Glutamatergic neuron (in vitro differentiated cells): ENCODE measurements around the gene PAM16. TPM values are rescaled to one million over a fixed set of nuclear protein-coding genes. Genes with fewer than 3 reads are reported as not detected.

Source experiments
- DNase-seq: peaks from one replicate; pipeline ENCODE4 v3.0.0; 2022
- H3K27ac Mint-ChIP-seq: one replicate; pipeline ENCODE4 v1.8.0; 2020; ENCODE audit warnings: mild to moderate bottlenecking, mixed read lengths, inconsistent platforms; ENCODE audit not compliant: unreplicated experiment
- H3K27me3 Mint-ChIP-seq: one replicate; pipeline ENCODE4 v1.8.0; 2020; ENCODE audit warnings: mild to moderate bottlenecking, moderate library complexity, mixed read lengths, inconsistent platforms; ENCODE audit not compliant: unreplicated experiment
- H3K36me3 Mint-ChIP-seq: one replicate; pipeline ENCODE4 v1.8.0; 2020; ENCODE audit warnings: mild to moderate bottlenecking, mixed read lengths, inconsistent platforms; ENCODE audit not compliant: unreplicated experiment
- H3K4me1 Mint-ChIP-seq: one replicate; pipeline ENCODE4 v1.8.0; 2020; ENCODE audit warnings: mild to moderate bottlenecking, low read depth, mixed read lengths, inconsistent platforms; ENCODE audit not compliant: unreplicated experiment
- H3K4me3 Mint-ChIP-seq: one replicate; pipeline ENCODE4 v1.8.0; 2020; ENCODE audit warnings: mild to moderate bottlenecking, mixed read lengths, inconsistent platforms; ENCODE audit not compliant: unreplicated experiment
- H3K9me3 Mint-ChIP-seq: one replicate; pipeline ENCODE4 v1.8.0; 2020; ENCODE audit warnings: mild to moderate bottlenecking, moderate library complexity, mixed read lengths, inconsistent platforms; ENCODE audit not compliant: unreplicated experiment
- total RNA-seq: library from RNA; stranded (reverse); fragmentation: NEBNext Ultra II Directional; extraction: Animal tissue kit (Norgen Biotek cat#: 25700); gene quantifications from one replicate; pipeline ENCODE4 v1.2.1, GENCODE V29; 2021; ENCODE audit not compliant: unreplicated experiment
- TF ChIP-seq, protein P1 (sequence below): fragments of 200-600 bp; sonication (generic); IDR thresholded peaks from one replicate; pipeline ENCODE4 v1.5.0; 2021; ENCODE audit not compliant: partially characterized antibody, unreplicated experiment

The PAM16 gene
- total RNA-seq, 1 donor from 2014 or later = 33.1 TPM

DNA sequence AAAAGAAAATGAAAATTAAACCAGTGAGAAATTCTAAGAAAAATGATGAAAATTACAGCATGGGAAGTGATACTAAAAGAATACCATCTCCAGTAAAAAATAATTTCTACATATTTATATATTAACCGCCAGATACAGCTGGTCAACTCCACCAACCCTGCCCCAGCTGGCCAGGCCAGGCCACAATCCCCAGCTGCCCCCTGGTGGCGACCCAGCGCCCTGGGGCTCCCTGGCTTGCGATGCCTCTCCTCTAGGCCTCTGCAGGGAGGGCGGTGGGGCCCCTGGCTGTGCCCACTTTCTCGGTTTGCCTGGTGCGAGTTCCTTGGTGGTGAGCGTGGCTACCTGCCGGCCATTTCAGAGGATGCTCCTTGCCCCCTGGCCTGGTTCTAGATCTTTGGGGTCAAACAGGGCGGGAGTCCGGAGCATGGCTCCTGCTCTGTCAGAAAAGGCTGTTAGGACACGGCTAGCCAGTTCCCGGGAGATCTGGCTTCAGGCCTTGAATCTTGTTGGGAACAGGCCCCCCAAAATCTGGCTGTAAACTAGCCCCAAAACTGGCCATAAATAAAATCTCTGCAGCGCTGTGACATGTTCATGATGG, 20.7 kb downstream of the PAM16 start:
- no peak overlapping the region for H3K4me3 Mint-ChIP-seq
- no peaks in the 10 kb centered on the region for H3K36me3 Mint-ChIP-seq
- peak; percentile 94 for DNase-seq
- peaks cover 1% of the 10 kb centered on the region for H3K9me3 Mint-ChIP-seq
- no peak overlapping the region for H3K27ac Mint-ChIP-seq
- H3K27me3 Mint-ChIP-seq = peaks cover 4% of the 10 kb centered on the region
- TF ChIP-seq, protein P1, sequence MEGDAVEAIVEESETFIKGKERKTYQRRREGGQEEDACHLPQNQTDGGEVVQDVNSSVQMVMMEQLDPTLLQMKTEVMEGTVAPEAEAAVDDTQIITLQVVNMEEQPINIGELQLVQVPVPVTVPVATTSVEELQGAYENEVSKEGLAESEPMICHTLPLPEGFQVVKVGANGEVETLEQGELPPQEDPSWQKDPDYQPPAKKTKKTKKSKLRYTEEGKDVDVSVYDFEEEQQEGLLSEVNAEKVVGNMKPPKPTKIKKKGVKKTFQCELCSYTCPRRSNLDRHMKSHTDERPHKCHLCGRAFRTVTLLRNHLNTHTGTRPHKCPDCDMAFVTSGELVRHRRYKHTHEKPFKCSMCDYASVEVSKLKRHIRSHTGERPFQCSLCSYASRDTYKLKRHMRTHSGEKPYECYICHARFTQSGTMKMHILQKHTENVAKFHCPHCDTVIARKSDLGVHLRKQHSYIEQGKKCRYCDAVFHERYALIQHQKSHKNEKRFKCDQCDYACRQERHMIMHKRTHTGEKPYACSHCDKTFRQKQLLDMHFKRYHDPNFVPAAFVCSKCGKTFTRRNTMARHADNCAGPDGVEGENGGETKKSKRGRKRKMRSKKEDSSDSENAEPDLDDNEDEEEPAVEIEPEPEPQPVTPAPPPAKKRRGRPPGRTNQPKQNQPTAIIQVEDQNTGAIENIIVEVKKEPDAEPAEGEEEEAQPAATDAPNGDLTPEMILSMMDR = peak; percentile 95
- peaks cover 6% of the 10 kb centered on the region for H3K4me1 Mint-ChIP-seq

DNA sequence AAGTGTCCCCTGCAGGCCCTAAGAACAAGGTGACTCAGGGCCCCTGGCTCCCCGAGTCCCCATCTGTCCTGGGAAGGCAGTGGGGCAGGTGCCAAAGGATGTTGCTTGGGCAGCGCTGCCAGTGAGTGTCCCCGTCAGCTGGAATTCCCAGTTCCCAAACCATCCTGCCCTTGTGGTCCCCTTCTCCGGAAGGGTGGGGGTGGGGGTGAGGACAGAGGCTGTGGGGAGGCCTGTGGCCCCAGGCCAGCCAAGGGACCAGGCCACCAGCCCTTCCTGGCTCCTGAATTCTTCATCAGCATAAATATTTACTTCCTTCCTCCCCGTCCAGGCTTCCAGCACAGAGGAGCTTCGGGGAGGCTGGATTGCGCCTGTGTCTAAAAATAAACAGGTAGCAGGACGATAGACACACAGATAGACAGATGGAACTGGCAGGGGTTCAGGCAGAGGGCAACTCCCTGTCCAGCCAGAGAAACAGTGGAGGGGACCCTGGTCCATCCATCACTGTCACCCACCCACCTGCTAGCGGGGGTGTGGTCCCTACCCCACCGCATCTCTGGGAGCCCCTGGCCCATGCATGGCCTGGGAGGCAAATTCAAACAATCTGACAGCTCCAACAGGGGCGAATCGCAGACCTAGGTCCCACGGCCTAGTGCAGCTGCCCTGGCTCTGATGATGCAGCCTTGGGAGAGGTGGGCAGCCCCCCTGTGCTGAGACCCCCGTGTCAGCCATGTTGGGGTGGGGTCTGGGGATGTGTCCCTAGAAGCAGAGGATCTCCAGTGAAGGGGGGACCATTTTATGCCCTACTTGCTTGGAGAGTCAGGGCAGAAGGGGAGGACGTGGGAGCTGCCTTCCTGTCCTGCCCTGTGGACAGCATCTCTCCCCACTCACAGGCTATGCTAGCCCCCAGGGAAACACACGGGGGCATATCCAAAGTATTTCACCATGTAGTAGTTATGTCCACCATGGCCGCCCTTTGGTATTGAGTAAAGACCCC, 22.0 kb downstream of the PAM16 start:
- no peaks in the 10 kb centered on the region for H3K36me3 Mint-ChIP-seq
- peaks cover 10% of the 10 kb centered on the region for H3K4me1 Mint-ChIP-seq
- H3K4me3 Mint-ChIP-seq = no peak overlapping the region
- DNase-seq = no peak
- TF ChIP-seq, protein P1 = no peak
- no peak overlapping the region for H3K27ac Mint-ChIP-seq
- H3K27me3 Mint-ChIP-seq = peaks cover 4% of the 10 kb centered on the region
- peaks cover 2% of the 10 kb centered on the region for H3K9me3 Mint-ChIP-seq

- Mint-ChIP-seq H3K36me3 (no peaks in the 10 kb centered on the region), H3K4me3 (no peak overlapping the region), H3K27ac (peak overlapping the region; percentile 66), H3K9me3 (peaks cover 2% of the 10 kb centered on the region), H3K27me3 (peaks cover 4% of the 10 kb centered on the region), H3K4me1 (peaks cover 10% of the 10 kb centered on the region)
- peak; percentile 85 for DNase-seq
- TF ChIP-seq, protein P1 = peak; percentile 35
These were observed 22.9 kb downstream of the PAM16 start for GRCh38 chr16:4328046-4328781.

GRCh38 chr16:4327386-4328045, 23.6 kb downstream of the PAM16 start:
- H3K4me3 Mint-ChIP-seq = no peak overlapping the region

More at GRCh38 chr16:4327386-4328045, 23.6 kb downstream of the PAM16 start:
- DNase-seq = no peak
- H3K9me3 Mint-ChIP-seq = peaks cover 2% of the 10 kb centered on the region
- no peaks in the 10 kb centered on the region for H3K36me3 Mint-ChIP-seq
- peaks cover 10% of the 10 kb centered on the region for H3K4me1 Mint-ChIP-seq
- peaks cover 4% of the 10 kb centered on the region for H3K27me3 Mint-ChIP-seq
- TF ChIP-seq, protein P1 = no peak
- no peak overlapping the region for H3K27ac Mint-ChIP-seq
